ENCODE data around the gene MYLK4. TPM values are rescaled to one million over a fixed set of nuclear protein-coding genes. Genes with fewer than 3 reads are reported as not detected.

MYLK4 gene
- total and polyA plus RNA-seq, 2 of the 13 experiments (the other 11 are each of a cell fraction or from before 2014, with no cell fraction given) = 0.26 to 0.29 TPM

DNA sequence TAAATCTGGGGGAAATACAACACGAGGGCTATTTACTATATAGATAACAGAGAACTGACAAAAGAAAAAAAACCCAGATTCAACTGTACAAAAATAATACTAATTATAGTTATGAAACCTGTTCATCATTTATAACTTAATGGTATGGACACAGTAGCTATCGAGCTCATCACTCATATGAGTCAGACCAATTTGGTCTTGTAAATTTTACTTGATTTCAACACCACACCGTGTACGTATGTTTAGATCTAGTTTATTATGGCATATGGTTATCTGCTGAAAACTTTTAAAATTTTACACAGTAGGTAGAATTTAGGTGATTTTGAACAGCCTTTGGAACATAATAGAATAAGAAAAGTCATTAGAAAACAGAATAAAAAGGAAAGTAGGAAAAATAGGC, 5.5 kb downstream of the MYLK4 start (continued):
- no peak for TF ChIP-seq ZNF816 (CRISPR knock-in tag; IDR thresholded peaks at IDR 0.05; ENCODE audit: borderline replicate concordance)
- TF ChIP-seq, protein P1, sequence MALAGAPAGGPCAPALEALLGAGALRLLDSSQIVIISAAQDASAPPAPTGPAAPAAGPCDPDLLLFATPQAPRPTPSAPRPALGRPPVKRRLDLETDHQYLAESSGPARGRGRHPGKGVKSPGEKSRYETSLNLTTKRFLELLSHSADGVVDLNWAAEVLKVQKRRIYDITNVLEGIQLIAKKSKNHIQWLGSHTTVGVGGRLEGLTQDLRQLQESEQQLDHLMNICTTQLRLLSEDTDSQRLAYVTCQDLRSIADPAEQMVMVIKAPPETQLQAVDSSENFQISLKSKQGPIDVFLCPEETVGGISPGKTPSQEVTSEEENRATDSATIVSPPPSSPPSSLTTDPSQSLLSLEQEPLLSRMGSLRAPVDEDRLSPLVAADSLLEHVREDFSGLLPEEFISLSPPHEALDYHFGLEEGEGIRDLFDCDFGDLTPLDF (CRISPR knock-in tag; IDR thresholded peaks at IDR 0.05) = no peak
- TF ChIP-seq NCOR1 (IDR thresholded peaks at IDR 0.05; ENCODE audit: borderline replicate concordance, low read length) = no peak

GRCh38 chr6:2744778-2745177, 5.9 kb downstream of the MYLK4 start:
- in situ Hi-C loops (cut with HindIII; ENCODE audit: extremely low pct_ligation_motif_present, low pct_unique_long_range_greater_than_20kb) = loop anchor here (5.0 kb wide), 1 partner anchor 1147 kb away; no protein-coding TSS in a partner anchor
- Histone ChIP-seq H3K9me3 (ENCODE audit: low read length) (no peaks in the 10 kb centered on the region), H3K27ac (ENCODE audit: extremely low read length, insufficient read depth, low read length) (no peak overlapping the region), H2AFZ (ENCODE audit: low read length) (no peak overlapping the region), H3K27me3 (ENCODE audit: control insufficient read depth in 1 of 2, insufficient read depth in 2 of 2, low read length in 2 of 2) (peaks cover 0 to 6% of the 10 kb centered on the region in 2 experiments; a peak in 1 of 5 replicates), H3K4me3 (replicated peaks in 1 of 3; ENCODE audit: insufficient read depth in 1 of 3, low read depth in 2 of 3, low read length in 3 of 3) (no peak overlapping the region), H4K20me1 (ENCODE audit: insufficient read depth, low read length) (no peaks in the 10 kb centered on the region), H3K4me2 (ENCODE audit: low read depth, low read length) (peak overlapping the region; percentile 60), H3K36me3 (replicated peaks in 1 of 2; ENCODE audit: control insufficient read depth in 1 of 2, insufficient read depth in 2 of 2, low read length in 2 of 2) (no peaks in the 10 kb centered on the region), H3K9ac (ENCODE audit: insufficient read depth, low read depth, low read length) (no peak overlapping the region), H3K79me2 (ENCODE audit: insufficient read depth, low read length) (no peaks in the 10 kb centered on the region), H3K4me1 (ENCODE audit: insufficient read depth, low read length) (peaks cover 24% of the 10 kb centered on the region)
- no peak for DNase-seq (ENCODE audit: low spot score)
- FAIRE-seq = no peak
- no TSS peak for BruUV-seq (replicated peaks)
- ChIA-PET CTCF (ENCODE audit: low intra/inter-chr PET ratio, low total read pairs) (interaction anchor here (1.8 kb wide), 1 partner anchor 1149 kb away, joined by 3 read pairs; no protein-coding TSS in a partner anchor), POLR2A (no interaction called here)
- intact Hi-C loops (cut with micrococcal nuclease; ENCODE audit: unreplicated experiment) = loop anchor here (5.0 kb wide), 1 partner anchor 1147 kb away; no protein-coding TSS in a partner anchor
- 69% methylated on average over 8 of the region's 8 CpGs for WGBS (ENCODE audit: low lambda C conversion rate)
- TF ChIP-seq ZNF260 (CRISPR knock-in tag; IDR thresholded peaks at IDR 0.05; ENCODE audit: borderline replicate concordance, low read depth) (no peak), ZBTB44 (CRISPR knock-in tag; IDR thresholded peaks at IDR 0.05) (no peak), ZMAT3 (CRISPR knock-in tag; conservative IDR thresholded peaks at IDR 0.05) (no peak), CEBPB (IDR thresholded peaks at IDR 0.05; ENCODE audit: borderline replicate concordance, low read depth, low read length) (no peak), GATAD1 (CRISPR knock-in tag; IDR thresholded peaks at IDR 0.05) (no peak)
- TF ChIP-seq, protein P2, sequence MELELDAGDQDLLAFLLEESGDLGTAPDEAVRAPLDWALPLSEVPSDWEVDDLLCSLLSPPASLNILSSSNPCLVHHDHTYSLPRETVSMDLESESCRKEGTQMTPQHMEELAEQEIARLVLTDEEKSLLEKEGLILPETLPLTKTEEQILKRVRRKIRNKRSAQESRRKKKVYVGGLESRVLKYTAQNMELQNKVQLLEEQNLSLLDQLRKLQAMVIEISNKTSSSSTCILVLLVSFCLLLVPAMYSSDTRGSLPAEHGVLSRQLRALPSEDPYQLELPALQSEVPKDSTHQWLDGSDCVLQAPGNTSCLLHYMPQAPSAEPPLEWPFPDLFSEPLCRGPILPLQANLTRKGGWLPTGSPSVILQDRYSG (CRISPR knock-in tag; IDR thresholded peaks at IDR 0.05) = no peak
- ATAC-seq = no peak

Measured in HepG2 (cell line).